HL-60 (cell line): ENCODE results near the gene GPC3.

Experiments
- DNase-seq, 2 experiments: peaks; one replicate each; pipeline ENCODE4 v3.0.0-alpha.2; 2010 to 2020; ENCODE audit warnings: low read depth in 1 of 2, low spot score in 1 of 2
- H3K27ac ChIP-seq: fragments of 250-450 bp; sonication (Bioruptor Pico); replicated peaks from 2 replicates; pipeline ENCODE4 v1.5.1; 2020; ENCODE audit warnings: mild to moderate bottlenecking, moderate library complexity
- H3K27me3 ChIP-seq: fragments of 250-450 bp; sonication (Bioruptor Pico); 2 replicates; pipeline ENCODE4 v1.5.1; 2021; ENCODE audit warnings: mild to moderate bottlenecking, moderate library complexity; ENCODE audit not compliant: insufficient read depth, poor library complexity, severe bottlenecking
- H3K4me3 ChIP-seq: replicated peaks from 2 replicates; pipeline ENCODE4 v1.5.1; 2011; ENCODE audit warnings: mild to moderate bottlenecking, control low read depth, low read length; ENCODE audit not compliant: insufficient read depth
- CTCF ChIP-seq: IDR thresholded peaks from one replicate; pipeline ENCODE4 v1.5.1; 2011; ENCODE audit warnings: low read length, control low read depth, inconsistent platforms; ENCODE audit not compliant: insufficient read depth
- GABPA ChIP-seq: IDR thresholded peaks from 2 replicates; pipeline ENCODE4 v1.6.1; 2012; ENCODE audit warnings: low read depth
- POLR2AphosphoS5 ChIP-seq: IDR thresholded peaks from 2 replicates; pipeline ENCODE4 v1.6.1; 2012; ENCODE audit warnings: low read depth
- REST ChIP-seq: IDR thresholded peaks from 2 replicates; pipeline ENCODE4 v1.6.1; 2012; ENCODE audit warnings: low read depth; ENCODE audit not compliant: insufficient replicate concordance
- SPI1 ChIP-seq: IDR thresholded peaks from 2 replicates; pipeline ENCODE4 v1.6.1; 2012; ENCODE audit warnings: low read depth, mild to moderate bottlenecking, borderline replicate concordance

GPC3 gene

GRCh38 chrX:133881007-133881406, 104.4 kb downstream of the GPC3 start:
- no peak for TF ChIP-seq POLR2AphosphoS5
- no peak for TF ChIP-seq SPI1
- TF ChIP-seq GABPA, result no peak
- TF ChIP-seq CTCF, result no peak
- TF ChIP-seq REST, result no peak
- no peak overlapping the region for H3K4me3 ChIP-seq
- H3K27me3 ChIP-seq, result peaks cover 4% of the 10 kb centered on the region
- DNase-seq, result no peak
- H3K27ac ChIP-seq, result no peak overlapping the region

GRCh38 chrX:133880032-133880443, 105.4 kb downstream of the GPC3 start:
- no peak for DNase-seq
- no peak for TF ChIP-seq CTCF
- TF ChIP-seq SPI1, result no peak
- no peak for TF ChIP-seq POLR2AphosphoS5
- TF ChIP-seq GABPA, result no peak
- TF ChIP-seq REST, result no peak
- H3K27me3 ChIP-seq, result peaks cover 4% of the 10 kb centered on the region
- H3K27ac ChIP-seq, result no peak overlapping the region
- H3K4me3 ChIP-seq, result no peak overlapping the region

- peaks cover 4% of the 10 kb centered on the region for H3K27me3 ChIP-seq
- no peak for TF ChIP-seq CTCF
- H3K27ac ChIP-seq, result no peak overlapping the region
- DNase-seq, result no peak
- H3K4me3 ChIP-seq, result no peak overlapping the region
Observed at GRCh38 chrX:133878710-133879109, 106.7 kb downstream of the GPC3 start.

GRCh38 chrX:133876646-133877045, 108.7 kb downstream of the GPC3 start:
- H3K4me3 ChIP-seq, result no peak overlapping the region
- H3K27me3 ChIP-seq, result no peaks in the 10 kb centered on the region
- DNase-seq, result no peak
- TF ChIP-seq GABPA, result no peak
- TF ChIP-seq REST, result no peak
- no peak for TF ChIP-seq POLR2AphosphoS5
- TF ChIP-seq SPI1, result no peak
- TF ChIP-seq CTCF, result no peak
- H3K27ac ChIP-seq, result no peak overlapping the region
